HEK293 (cell line): ENCODE measurements around the gene PARD3B.

ENCODE experiments used
- TCF7L2 ChIP-seq: IDR thresholded peaks from 2 replicates; pipeline ENCODE4 v1.6.1; 2011; ENCODE audit warnings: low read depth, mild to moderate bottlenecking, inconsistent platforms, low read length, moderate library complexity, borderline replicate concordance
- YY1 ChIP-seq: fragments of 450-650 bp; formaldehyde crosslinking; IDR thresholded peaks from 2 replicates; pipeline ENCODE4 v1.5.1; 2018; ENCODE audit warnings: missing biosample characterization, missing genetic modification characterization
- YY2 ChIP-seq: fragments of 450-650 bp; formaldehyde crosslinking; IDR thresholded peaks from 2 replicates; pipeline ENCODE4 v1.5.1; 2016; ENCODE audit warnings: missing biosample characterization, missing genetic modification characterization
- ZNF324 ChIP-seq: fragments of 450-650 bp; formaldehyde crosslinking; IDR thresholded peaks from 2 replicates; pipeline ENCODE4 v1.5.1; 2016; ENCODE audit warnings: missing biosample characterization, missing genetic modification characterization
- ZNF341 ChIP-seq: fragments of 450-650 bp; formaldehyde crosslinking; IDR thresholded peaks from 2 replicates; pipeline ENCODE4; 2016; ENCODE audit warnings: low read depth, missing biosample characterization, missing genetic modification characterization
- ZNF423 ChIP-seq: fragments of 450-650 bp; formaldehyde crosslinking; IDR thresholded peaks from 2 replicates; pipeline ENCODE4 v1.5.1; 2016; ENCODE audit warnings: missing biosample characterization, missing genetic modification characterization
- ZNF510 ChIP-seq: fragments of 450-650 bp; formaldehyde crosslinking; IDR thresholded peaks from 2 replicates; pipeline ENCODE4 v1.5.1; 2018; ENCODE audit warnings: mild to moderate bottlenecking, missing genetic modification characterization, missing biosample characterization; ENCODE audit not compliant: insufficient replicate concordance
- ZNF658 ChIP-seq: fragments of 450-650 bp; formaldehyde crosslinking; IDR thresholded peaks from 2 replicates; pipeline ENCODE4; 2016; ENCODE audit warnings: missing biosample characterization, missing genetic modification characterization
- TF ChIP-seq, protein P1 (sequence below): fragments of 450-650 bp; formaldehyde crosslinking; IDR thresholded peaks from 2 replicates; pipeline ENCODE4 v1.5.1; 2016; ENCODE audit warnings: missing biosample characterization, missing genetic modification characterization
- TF ChIP-seq, protein P2 (sequence below): fragments of 450-650 bp; formaldehyde crosslinking; IDR thresholded peaks from 2 replicates; pipeline ENCODE4 v1.5.1; 2017; ENCODE audit warnings: missing biosample characterization, missing genetic modification characterization
- TF ChIP-seq, protein P3 (sequence below): fragments of 450-650 bp; formaldehyde crosslinking; IDR thresholded peaks from 2 replicates; pipeline ENCODE4 v1.5.1; 2016; ENCODE audit warnings: missing biosample characterization, missing genetic modification characterization
- TF ChIP-seq, protein P4 (sequence below): IDR thresholded peaks from 2 replicates; pipeline ENCODE4 v1.6.1; 2011; ENCODE audit warnings: mild to moderate bottlenecking, low read depth, low read length, borderline replicate concordance
- TF ChIP-seq, protein P5 (sequence below): fragments of 450-650 bp; formaldehyde crosslinking; IDR thresholded peaks from 2 replicates; pipeline ENCODE4 v1.5.1; 2016; ENCODE audit warnings: missing biosample characterization, missing genetic modification characterization

DNA sequence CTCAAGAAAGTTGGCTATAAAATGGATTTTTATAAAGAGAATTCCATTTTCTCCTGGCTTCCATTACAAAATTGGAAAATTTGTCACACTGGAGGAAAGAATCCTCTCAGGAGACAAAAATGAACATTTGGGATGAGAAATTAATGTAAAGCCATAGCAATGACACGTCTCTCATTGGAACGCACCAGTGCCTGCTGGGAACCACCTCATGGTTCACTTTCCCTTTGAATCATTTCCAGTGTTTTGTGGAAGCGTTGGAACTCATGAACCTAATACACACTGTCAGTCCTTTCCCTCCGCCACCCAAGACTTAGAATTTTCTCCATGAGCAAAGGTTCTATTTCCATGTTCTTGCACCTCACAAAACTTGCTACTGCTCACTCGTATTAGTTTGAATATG is 1116.0 kb downstream of the PARD3B start:
- TF ChIP-seq, protein P1, sequence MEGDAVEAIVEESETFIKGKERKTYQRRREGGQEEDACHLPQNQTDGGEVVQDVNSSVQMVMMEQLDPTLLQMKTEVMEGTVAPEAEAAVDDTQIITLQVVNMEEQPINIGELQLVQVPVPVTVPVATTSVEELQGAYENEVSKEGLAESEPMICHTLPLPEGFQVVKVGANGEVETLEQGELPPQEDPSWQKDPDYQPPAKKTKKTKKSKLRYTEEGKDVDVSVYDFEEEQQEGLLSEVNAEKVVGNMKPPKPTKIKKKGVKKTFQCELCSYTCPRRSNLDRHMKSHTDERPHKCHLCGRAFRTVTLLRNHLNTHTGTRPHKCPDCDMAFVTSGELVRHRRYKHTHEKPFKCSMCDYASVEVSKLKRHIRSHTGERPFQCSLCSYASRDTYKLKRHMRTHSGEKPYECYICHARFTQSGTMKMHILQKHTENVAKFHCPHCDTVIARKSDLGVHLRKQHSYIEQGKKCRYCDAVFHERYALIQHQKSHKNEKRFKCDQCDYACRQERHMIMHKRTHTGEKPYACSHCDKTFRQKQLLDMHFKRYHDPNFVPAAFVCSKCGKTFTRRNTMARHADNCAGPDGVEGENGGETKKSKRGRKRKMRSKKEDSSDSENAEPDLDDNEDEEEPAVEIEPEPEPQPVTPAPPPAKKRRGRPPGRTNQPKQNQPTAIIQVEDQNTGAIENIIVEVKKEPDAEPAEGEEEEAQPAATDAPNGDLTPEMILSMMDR (tag by site-specific recombination), result no peak
- TF ChIP-seq TCF7L2 (no peak), ZNF423 (tag by site-specific recombination) (no peak), ZNF510 (tag by site-specific recombination) (no peak), ZNF324 (tag by site-specific recombination) (no peak), ZNF658 (no peak), ZNF341 (no peak), YY2 (no peak), YY1 (tag by site-specific recombination) (no peak)
- TF ChIP-seq, protein P2, sequence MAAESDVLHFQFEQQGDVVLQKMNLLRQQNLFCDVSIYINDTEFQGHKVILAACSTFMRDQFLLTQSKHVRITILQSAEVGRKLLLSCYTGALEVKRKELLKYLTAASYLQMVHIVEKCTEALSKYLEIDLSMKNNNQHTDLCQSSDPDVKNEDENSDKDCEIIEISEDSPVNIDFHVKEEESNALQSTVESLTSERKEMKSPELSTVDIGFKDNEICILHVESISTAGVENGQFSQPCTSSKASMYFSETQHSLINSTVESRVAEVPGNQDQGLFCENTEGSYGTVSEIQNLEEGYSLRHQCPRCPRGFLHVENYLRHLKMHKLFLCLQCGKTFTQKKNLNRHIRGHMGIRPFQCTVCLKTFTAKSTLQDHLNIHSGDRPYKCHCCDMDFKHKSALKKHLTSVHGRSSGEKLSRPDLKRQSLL (tag by site-specific recombination), result no peak
- TF ChIP-seq, protein P3, sequence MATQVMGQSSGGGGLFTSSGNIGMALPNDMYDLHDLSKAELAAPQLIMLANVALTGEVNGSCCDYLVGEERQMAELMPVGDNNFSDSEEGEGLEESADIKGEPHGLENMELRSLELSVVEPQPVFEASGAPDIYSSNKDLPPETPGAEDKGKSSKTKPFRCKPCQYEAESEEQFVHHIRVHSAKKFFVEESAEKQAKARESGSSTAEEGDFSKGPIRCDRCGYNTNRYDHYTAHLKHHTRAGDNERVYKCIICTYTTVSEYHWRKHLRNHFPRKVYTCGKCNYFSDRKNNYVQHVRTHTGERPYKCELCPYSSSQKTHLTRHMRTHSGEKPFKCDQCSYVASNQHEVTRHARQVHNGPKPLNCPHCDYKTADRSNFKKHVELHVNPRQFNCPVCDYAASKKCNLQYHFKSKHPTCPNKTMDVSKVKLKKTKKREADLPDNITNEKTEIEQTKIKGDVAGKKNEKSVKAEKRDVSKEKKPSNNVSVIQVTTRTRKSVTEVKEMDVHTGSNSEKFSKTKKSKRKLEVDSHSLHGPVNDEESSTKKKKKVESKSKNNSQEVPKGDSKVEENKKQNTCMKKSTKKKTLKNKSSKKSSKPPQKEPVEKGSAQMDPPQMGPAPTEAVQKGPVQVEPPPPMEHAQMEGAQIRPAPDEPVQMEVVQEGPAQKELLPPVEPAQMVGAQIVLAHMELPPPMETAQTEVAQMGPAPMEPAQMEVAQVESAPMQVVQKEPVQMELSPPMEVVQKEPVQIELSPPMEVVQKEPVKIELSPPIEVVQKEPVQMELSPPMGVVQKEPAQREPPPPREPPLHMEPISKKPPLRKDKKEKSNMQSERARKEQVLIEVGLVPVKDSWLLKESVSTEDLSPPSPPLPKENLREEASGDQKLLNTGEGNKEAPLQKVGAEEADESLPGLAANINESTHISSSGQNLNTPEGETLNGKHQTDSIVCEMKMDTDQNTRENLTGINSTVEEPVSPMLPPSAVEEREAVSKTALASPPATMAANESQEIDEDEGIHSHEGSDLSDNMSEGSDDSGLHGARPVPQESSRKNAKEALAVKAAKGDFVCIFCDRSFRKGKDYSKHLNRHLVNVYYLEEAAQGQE (tag by site-specific recombination), result no peak
- TF ChIP-seq, protein P4, sequence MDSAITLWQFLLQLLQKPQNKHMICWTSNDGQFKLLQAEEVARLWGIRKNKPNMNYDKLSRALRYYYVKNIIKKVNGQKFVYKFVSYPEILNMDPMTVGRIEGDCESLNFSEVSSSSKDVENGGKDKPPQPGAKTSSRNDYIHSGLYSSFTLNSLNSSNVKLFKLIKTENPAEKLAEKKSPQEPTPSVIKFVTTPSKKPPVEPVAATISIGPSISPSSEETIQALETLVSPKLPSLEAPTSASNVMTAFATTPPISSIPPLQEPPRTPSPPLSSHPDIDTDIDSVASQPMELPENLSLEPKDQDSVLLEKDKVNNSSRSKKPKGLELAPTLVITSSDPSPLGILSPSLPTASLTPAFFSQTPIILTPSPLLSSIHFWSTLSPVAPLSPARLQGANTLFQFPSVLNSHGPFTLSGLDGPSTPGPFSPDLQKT, result no peak
- TF ChIP-seq, protein P5, sequence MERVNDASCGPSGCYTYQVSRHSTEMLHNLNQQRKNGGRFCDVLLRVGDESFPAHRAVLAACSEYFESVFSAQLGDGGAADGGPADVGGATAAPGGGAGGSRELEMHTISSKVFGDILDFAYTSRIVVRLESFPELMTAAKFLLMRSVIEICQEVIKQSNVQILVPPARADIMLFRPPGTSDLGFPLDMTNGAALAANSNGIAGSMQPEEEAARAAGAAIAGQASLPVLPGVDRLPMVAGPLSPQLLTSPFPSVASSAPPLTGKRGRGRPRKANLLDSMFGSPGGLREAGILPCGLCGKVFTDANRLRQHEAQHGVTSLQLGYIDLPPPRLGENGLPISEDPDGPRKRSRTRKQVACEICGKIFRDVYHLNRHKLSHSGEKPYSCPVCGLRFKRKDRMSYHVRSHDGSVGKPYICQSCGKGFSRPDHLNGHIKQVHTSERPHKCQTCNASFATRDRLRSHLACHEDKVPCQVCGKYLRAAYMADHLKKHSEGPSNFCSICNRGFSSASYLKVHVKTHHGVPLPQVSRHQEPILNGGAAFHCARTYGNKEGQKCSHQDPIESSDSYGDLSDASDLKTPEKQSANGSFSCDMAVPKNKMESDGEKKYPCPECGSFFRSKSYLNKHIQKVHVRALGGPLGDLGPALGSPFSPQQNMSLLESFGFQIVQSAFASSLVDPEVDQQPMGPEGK, result no peak
